ENCODE data around the gene MORF4L1. TPM values are rescaled to one million over a fixed set of nuclear protein-coding genes. Genes with fewer than 3 reads are reported as not detected.
A peak's percentile ranks its signal among the peaks of the same experiment; 100 is the strongest.
"Not testable (repeated sequence)": the region's sequence is repeated elsewhere in the genome, so short reads cannot be mapped to it uniquely, and the experiment has no call there.

The MORF4L1 gene
- total RNA-seq, 1 experiment from 2014 or later, result 503 TPM

- TF ChIP-seq SMAD3 (CRISPR knock-in tag; IDR thresholded peaks at IDR 0.05; ENCODE audit: borderline replicate concordance) (no peak), ZNF317 (CRISPR knock-in tag; IDR thresholded peaks at IDR 0.05; ENCODE audit: borderline replicate concordance, low read depth) (peak; percentile 74)
- H3K36me3 Mint-ChIP-seq, result peaks cover 92% of the 10 kb centered on the region
- no peak overlapping the region for H3K4me3 Mint-ChIP-seq
- peak overlapping the region; percentile 85 for H3K27ac Mint-ChIP-seq
- DNase-seq (ENCODE audit: low spot score) (no peak), ATAC-seq (no peak)
- no peaks in the 10 kb centered on the region for H3K9me3 Mint-ChIP-seq
- peaks cover 10% of the 10 kb centered on the region for H3K4me1 Mint-ChIP-seq
- CTCF ChIA-PET, result interaction anchor here (1.1 to 2.0 kb wide), 2 partner anchors 9 to 11 kb away, joined by 3 to 6 read pairs; no protein-coding TSS in a partner anchor
- POLR2A ChIA-PET, result no interaction called here
- H3K27me3 Mint-ChIP-seq (ENCODE audit: low read depth), result no peaks in the 10 kb centered on the region
These were observed 25.9 kb downstream of the MORF4L1 start for GRCh38 chr15:78898540-78898939.

DNA sequence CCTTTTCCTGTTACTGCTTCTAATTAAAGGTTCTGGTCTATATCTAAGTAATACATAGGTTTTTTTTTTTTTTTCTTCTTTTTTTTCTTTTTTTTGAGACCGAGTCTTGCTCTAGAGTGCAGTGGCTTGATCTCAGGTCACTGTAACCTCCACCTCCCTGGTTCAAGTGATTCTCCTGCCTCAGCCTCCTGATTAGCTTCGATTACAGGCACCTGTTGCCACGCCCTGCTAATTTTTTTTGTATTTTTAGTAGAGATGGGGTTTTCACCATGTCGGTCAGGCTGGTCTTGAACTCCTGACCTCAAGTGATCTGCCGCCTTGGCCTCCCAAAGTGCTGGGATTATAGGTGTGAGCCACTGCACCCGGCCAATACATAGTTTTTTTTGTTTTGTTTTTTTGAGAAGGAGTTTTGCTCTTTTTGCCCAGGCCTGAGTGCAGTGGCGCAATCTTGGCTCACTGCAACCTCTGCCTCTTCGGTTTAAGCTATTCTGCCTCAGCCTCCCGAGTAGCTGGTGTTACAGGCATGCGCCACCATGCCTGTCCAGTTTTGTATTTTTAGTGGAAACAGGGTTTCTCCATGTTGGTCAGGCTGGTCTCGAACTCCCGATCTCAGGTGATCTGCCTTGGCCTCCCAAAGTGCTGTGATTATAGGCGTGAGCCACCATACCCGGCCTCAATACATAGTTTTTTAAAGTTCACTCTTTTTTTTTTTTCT lies 28.3 kb downstream of the MORF4L1 start:
- CTCF ChIA-PET; POLR2A ChIA-PET; H3K4me1 Mint-ChIP-seq; H3K4me3 Mint-ChIP-seq; H3K9me3 Mint-ChIP-seq; ATAC-seq; H3K27me3 Mint-ChIP-seq (ENCODE audit: low read depth); DNase-seq (ENCODE audit: low spot score): not testable (repeated sequence)
- Mint-ChIP-seq H3K27ac (peak overlapping the region; percentile 68; the same call in 1 of the 2 replicates), H3K36me3 (peaks cover 86% of the 10 kb centered on the region)

DNA sequence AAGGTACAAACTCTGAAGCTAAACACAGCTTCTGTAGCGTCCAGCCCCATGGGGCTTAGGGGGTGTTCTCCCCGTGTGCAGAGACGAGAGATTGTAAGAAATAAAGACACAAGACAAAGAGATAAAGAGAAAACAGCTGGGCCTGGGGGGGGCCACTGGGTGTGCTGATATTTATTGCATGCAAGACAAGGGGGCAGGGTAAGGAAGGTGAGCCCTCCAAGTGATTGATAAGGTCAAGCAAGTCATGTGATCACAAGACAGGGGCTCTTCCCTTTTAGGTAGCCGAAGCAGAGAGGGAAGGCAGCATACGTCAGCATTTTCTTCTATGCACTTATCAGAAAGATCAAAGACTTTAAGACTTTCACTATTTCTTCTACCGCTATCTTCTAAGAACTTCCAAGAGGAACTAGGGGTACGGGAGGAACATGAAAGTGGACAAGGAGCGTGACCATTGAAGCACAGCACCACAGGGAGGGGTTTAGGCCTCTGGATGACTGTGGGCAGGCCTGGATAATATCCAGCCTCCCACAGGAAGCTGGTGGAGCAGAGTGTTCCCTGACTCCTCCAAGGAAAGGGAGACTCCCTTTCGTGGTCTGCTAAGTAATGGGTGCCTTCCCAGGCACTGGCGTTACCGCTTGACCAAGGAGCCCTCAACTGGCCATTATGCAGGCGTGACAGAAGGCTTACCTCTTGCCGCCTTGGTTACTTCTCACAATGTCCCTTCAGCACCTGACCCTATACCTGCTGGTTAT lies 29.8 kb downstream of the MORF4L1 start:
- H3K4me3 Mint-ChIP-seq; H3K9me3 Mint-ChIP-seq; DNase-seq (ENCODE audit: low spot score); H3K27me3 Mint-ChIP-seq (ENCODE audit: low read depth); POLR2A ChIA-PET; CTCF ChIA-PET; ATAC-seq: not testable (repeated sequence)
- Mint-ChIP-seq H3K27ac (0 out of 2 replicates have a peak overlapping the region, but pooled peaks have one; percentile 15), H3K4me1 (peaks cover 19% of the 10 kb centered on the region), H3K36me3 (peaks cover 79% of the 10 kb centered on the region)
- TF ChIP-seq, protein P1, sequence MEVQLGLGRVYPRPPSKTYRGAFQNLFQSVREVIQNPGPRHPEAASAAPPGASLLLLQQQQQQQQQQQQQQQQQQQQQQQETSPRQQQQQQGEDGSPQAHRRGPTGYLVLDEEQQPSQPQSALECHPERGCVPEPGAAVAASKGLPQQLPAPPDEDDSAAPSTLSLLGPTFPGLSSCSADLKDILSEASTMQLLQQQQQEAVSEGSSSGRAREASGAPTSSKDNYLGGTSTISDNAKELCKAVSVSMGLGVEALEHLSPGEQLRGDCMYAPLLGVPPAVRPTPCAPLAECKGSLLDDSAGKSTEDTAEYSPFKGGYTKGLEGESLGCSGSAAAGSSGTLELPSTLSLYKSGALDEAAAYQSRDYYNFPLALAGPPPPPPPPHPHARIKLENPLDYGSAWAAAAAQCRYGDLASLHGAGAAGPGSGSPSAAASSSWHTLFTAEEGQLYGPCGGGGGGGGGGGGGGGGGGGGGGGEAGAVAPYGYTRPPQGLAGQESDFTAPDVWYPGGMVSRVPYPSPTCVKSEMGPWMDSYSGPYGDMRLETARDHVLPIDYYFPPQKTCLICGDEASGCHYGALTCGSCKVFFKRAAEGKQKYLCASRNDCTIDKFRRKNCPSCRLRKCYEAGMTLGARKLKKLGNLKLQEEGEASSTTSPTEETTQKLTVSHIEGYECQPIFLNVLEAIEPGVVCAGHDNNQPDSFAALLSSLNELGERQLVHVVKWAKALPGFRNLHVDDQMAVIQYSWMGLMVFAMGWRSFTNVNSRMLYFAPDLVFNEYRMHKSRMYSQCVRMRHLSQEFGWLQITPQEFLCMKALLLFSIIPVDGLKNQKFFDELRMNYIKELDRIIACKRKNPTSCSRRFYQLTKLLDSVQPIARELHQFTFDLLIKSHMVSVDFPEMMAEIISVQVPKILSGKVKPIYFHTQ (CRISPR knock-in tag; IDR thresholded peaks at IDR 0.05), result 0 out of 2 replicates have a peak, but pooled peaks have one; percentile 31

- Mint-ChIP-seq H3K4me3 (no peak overlapping the region), H3K9me3 (no peaks in the 10 kb centered on the region), H3K36me3 (peaks cover 62% of the 10 kb centered on the region), H3K27me3 (ENCODE audit: low read depth) (no peaks in the 10 kb centered on the region), H3K4me1 (peaks cover 20% of the 10 kb centered on the region), H3K27ac (peak overlapping the region; percentile 26)
- no peak for TF ChIP-seq SMAD3 (CRISPR knock-in tag; IDR thresholded peaks at IDR 0.05; ENCODE audit: borderline replicate concordance)
- peak; percentile 93 for TF ChIP-seq ZNF121 (CRISPR knock-in tag; IDR thresholded peaks at IDR 0.05)
- no peak for ATAC-seq
- ChIA-PET CTCF (interaction anchor here (8.0 kb wide), 1 partner anchor 101 kb away, joined by 149 read pairs; no protein-coding TSS in a partner anchor), POLR2A (interaction anchor here (0.6 kb wide), 1 partner anchor 43 kb away, joined by 4 read pairs; no protein-coding TSS in a partner anchor)
- DNase-seq (ENCODE audit: low spot score), result no peak
These were observed 32.1 kb downstream of the MORF4L1 start for GRCh38 chr15:78904599-78905358.

DNA sequence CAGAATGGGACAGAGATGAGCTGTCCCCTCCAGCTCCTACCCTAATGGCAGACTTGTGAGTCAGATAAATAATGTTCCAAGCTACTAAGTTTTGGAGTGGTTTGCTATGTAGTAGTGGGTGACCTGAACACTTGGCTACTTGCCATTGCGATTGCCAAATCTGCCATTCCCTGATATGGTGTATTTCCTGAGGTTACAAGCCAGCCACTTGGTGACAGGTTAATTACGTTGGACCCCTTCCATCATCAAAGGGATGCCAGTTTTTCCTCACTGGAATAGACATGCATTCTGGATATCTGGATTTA lies 33.6 kb downstream of the MORF4L1 start:
- ChIA-PET POLR2A (interaction anchor here (0.6 kb wide), 1 partner anchor 20 kb away, joined by 4 read pairs; no protein-coding TSS in a partner anchor), CTCF (interaction anchor here (0.6 to 8.0 kb wide), 5 partner anchors 10 to 480 kb away, joined by 3 to 149 read pairs (median 12); no protein-coding TSS in a partner anchor)
- Mint-ChIP-seq H3K4me1 (peaks cover 26% of the 10 kb centered on the region), H3K9me3 (no peaks in the 10 kb centered on the region), H3K27me3 (ENCODE audit: low read depth) (no peaks in the 10 kb centered on the region), H3K27ac (0 out of 2 replicates have a peak overlapping the region, but pooled peaks have one; percentile 3), H3K36me3 (peaks cover 58% of the 10 kb centered on the region), H3K4me3 (no peak overlapping the region)
- ATAC-seq (no peak), DNase-seq (ENCODE audit: low spot score) (no peak)
- TF ChIP-seq TEAD1 (CRISPR knock-in tag; IDR thresholded peaks at IDR 0.05), result no peak
- TF ChIP-seq TP53 (CRISPR knock-in tag; IDR thresholded peaks at IDR 0.05), result no peak
- no peak for TF ChIP-seq PRDM15 (CRISPR knock-in tag; IDR thresholded peaks at IDR 0.05)
- no peak for TF ChIP-seq GTF2I (CRISPR knock-in tag; conservative IDR thresholded peaks at IDR 0.05)
- TF ChIP-seq, protein P2, sequence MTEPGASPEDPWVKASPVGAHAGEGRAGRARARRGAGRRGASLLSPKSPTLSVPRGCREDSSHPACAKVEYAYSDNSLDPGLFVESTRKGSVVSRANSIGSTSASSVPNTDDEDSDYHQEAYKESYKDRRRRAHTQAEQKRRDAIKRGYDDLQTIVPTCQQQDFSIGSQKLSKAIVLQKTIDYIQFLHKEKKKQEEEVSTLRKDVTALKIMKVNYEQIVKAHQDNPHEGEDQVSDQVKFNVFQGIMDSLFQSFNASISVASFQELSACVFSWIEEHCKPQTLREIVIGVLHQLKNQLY (CRISPR knock-in tag; IDR thresholded peaks at IDR 0.05), result no peak
- TF ChIP-seq, protein P3, sequence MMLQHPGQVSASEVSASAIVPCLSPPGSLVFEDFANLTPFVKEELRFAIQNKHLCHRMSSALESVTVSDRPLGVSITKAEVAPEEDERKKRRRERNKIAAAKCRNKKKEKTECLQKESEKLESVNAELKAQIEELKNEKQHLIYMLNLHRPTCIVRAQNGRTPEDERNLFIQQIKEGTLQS (CRISPR knock-in tag; conservative IDR thresholded peaks at IDR 0.05), result no peak
- no peak for TF ChIP-seq ZNF232 (CRISPR knock-in tag; IDR thresholded peaks at IDR 0.05)
- TF ChIP-seq ZNF512 (CRISPR knock-in tag; IDR thresholded peaks at IDR 0.05; ENCODE audit: borderline replicate concordance), result no peak
